ENCODE measurements around the gene UBE2G2. TPM values are rescaled to one million over a fixed set of nuclear protein-coding genes. Genes with fewer than 3 reads are reported as not detected.

Gene UBE2G2
- polyA plus RNA-seq, 1 donor from 2014 or later, result 127 TPM

DNA sequence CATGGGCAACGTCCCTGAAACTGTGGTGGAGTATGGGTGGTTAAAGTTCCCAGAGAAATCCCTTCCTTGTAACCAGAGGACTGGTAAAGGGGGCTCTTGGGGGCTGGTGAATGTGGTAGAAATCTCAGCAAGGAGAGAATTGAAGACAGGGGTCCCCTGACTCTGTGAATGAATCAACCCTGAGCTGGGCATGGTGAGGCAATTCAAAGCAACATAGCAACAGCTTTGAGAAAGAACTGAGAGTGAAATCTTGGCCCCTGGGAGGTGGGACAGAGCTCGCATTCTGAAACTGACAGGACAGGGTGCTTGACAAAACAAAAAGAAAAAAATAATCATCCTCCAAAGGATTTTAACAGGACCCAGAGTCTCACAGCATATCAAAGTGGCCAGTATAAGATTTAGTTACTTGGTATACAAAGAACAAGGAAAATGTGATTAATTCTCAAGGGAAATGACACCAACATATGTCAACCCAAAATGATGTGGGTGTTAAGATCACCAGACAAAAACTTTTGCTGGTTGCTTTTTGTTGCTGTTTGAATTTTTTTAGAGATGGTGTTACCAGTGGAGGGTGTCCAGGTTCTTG is 28.0 kb upstream of the UBE2G2 start:
- H3K9ac ChIP-seq (ENCODE audit: low read length), result no peak overlapping the region
- H3K27me3 ChIP-seq (ENCODE audit: insufficient read depth, low read depth, low read length), result no peaks in the 10 kb centered on the region
- no peak overlapping the region for H3K4me3 ChIP-seq (ENCODE audit: low read length)
- no peaks in the 10 kb centered on the region for H3F3A ChIP-seq (ENCODE audit: insufficient read depth, low read length, poor library complexity, severe bottlenecking)
- H3K9me3 ChIP-seq (ENCODE audit: low read length), result peaks cover 5% of the 10 kb centered on the region
- H4K20me1 ChIP-seq (ENCODE audit: insufficient read depth), result no peaks in the 10 kb centered on the region
- no peak overlapping the region for H3K4me2 ChIP-seq (ENCODE audit: low read length)
- H3K9me2 ChIP-seq (ENCODE audit: insufficient read depth, low read length), result no peaks in the 10 kb centered on the region
- no peaks in the 10 kb centered on the region for H3K79me2 ChIP-seq (replicated peaks; ENCODE audit: insufficient read depth, low read length)
- H3K27ac ChIP-seq (ENCODE audit: low read length), result no peak overlapping the region
- no peak for TF ChIP-seq TAF1 (IDR thresholded peaks at IDR 0.05; ENCODE audit: low read depth)
- TF ChIP-seq EP300 (conservative IDR thresholded peaks at IDR 0.05; ENCODE audit: poor library complexity, severe bottlenecking), result no peak
- TF ChIP-seq, protein P1, sequence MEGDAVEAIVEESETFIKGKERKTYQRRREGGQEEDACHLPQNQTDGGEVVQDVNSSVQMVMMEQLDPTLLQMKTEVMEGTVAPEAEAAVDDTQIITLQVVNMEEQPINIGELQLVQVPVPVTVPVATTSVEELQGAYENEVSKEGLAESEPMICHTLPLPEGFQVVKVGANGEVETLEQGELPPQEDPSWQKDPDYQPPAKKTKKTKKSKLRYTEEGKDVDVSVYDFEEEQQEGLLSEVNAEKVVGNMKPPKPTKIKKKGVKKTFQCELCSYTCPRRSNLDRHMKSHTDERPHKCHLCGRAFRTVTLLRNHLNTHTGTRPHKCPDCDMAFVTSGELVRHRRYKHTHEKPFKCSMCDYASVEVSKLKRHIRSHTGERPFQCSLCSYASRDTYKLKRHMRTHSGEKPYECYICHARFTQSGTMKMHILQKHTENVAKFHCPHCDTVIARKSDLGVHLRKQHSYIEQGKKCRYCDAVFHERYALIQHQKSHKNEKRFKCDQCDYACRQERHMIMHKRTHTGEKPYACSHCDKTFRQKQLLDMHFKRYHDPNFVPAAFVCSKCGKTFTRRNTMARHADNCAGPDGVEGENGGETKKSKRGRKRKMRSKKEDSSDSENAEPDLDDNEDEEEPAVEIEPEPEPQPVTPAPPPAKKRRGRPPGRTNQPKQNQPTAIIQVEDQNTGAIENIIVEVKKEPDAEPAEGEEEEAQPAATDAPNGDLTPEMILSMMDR (IDR thresholded peaks at IDR 0.05; ENCODE audit: poor library complexity, severe bottlenecking), result no peak
- TF ChIP-seq MXI1 (conservative IDR thresholded peaks at IDR 0.05; ENCODE audit: poor library complexity, severe bottlenecking), result no peak
- TF ChIP-seq POLR2AphosphoS5 (IDR thresholded peaks at IDR 0.05), result no peak
- no peak for TF ChIP-seq RAD21 (conservative IDR thresholded peaks at IDR 0.05)
- TF ChIP-seq SMC3 (conservative IDR thresholded peaks at IDR 0.05; ENCODE audit: poor library complexity), result no peak
- TF ChIP-seq EZH2 (IDR thresholded peaks at IDR 0.05; ENCODE audit: borderline replicate concordance, insufficient read depth, low read length, poor library complexity, severe bottlenecking), result no peak
- TF ChIP-seq, protein P2, sequence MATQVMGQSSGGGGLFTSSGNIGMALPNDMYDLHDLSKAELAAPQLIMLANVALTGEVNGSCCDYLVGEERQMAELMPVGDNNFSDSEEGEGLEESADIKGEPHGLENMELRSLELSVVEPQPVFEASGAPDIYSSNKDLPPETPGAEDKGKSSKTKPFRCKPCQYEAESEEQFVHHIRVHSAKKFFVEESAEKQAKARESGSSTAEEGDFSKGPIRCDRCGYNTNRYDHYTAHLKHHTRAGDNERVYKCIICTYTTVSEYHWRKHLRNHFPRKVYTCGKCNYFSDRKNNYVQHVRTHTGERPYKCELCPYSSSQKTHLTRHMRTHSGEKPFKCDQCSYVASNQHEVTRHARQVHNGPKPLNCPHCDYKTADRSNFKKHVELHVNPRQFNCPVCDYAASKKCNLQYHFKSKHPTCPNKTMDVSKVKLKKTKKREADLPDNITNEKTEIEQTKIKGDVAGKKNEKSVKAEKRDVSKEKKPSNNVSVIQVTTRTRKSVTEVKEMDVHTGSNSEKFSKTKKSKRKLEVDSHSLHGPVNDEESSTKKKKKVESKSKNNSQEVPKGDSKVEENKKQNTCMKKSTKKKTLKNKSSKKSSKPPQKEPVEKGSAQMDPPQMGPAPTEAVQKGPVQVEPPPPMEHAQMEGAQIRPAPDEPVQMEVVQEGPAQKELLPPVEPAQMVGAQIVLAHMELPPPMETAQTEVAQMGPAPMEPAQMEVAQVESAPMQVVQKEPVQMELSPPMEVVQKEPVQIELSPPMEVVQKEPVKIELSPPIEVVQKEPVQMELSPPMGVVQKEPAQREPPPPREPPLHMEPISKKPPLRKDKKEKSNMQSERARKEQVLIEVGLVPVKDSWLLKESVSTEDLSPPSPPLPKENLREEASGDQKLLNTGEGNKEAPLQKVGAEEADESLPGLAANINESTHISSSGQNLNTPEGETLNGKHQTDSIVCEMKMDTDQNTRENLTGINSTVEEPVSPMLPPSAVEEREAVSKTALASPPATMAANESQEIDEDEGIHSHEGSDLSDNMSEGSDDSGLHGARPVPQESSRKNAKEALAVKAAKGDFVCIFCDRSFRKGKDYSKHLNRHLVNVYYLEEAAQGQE (IDR thresholded peaks at IDR 0.05; ENCODE audit: borderline replicate concordance), result no peak
- H2AFZ ChIP-seq (ENCODE audit: low read depth, low read length), result no peak overlapping the region
- no peaks in the 10 kb centered on the region for H3K36me3 ChIP-seq (ENCODE audit: insufficient read depth, low read length)

DNA sequence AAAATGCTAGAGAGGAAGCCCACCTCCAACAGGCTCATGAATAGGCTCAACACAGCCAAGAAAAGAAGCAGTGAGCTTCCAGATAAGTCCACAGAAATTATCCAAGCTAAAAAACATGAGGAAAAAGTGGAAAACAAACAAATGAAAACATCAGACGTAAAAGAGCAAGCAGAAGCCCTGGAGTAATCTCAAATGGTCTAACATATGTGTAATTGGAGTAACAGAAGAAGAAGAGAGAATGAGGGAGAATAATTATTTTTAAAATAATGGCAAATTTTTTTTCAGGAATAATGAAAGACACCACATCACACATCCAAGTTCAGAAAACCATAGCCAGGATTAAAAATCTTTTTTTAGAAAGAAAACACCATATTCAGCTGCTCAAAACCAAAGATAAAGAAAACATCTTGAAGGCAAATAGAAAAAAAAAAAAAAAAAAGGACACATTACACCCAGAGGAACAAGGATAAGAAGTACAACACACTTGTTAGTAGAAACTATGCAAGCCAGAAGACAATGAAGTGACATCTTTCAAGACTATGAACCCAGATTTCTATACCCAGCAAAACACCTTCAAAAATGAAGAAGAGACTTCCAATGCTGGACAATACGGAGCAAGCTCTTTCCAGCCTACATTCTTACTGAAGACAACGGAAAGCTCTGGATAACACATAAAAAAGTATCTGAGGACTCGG is 26.9 kb upstream of the UBE2G2 start:
- Histone ChIP-seq H3K36me3 (ENCODE audit: insufficient read depth, low read length) (no peaks in the 10 kb centered on the region), H4K20me1 (ENCODE audit: insufficient read depth) (no peaks in the 10 kb centered on the region), H3K4me3 (ENCODE audit: low read length) (no peak overlapping the region), H3K27ac (ENCODE audit: low read length) (no peak overlapping the region), H3K27me3 (ENCODE audit: insufficient read depth, low read depth, low read length) (no peaks in the 10 kb centered on the region), H3K9ac (ENCODE audit: low read length) (no peak overlapping the region), H3K9me2 (ENCODE audit: insufficient read depth, low read length) (no peaks in the 10 kb centered on the region), H3K9me3 (ENCODE audit: low read length) (peaks cover 5% of the 10 kb centered on the region), H3K4me2 (ENCODE audit: low read length) (no peak overlapping the region), H3K79me2 (replicated peaks; ENCODE audit: insufficient read depth, low read length) (no peaks in the 10 kb centered on the region), H3F3A (ENCODE audit: insufficient read depth, low read length, poor library complexity, severe bottlenecking) (no peaks in the 10 kb centered on the region), H2AFZ (ENCODE audit: low read depth, low read length) (no peak overlapping the region)
- TF ChIP-seq EP300 (conservative IDR thresholded peaks at IDR 0.05; ENCODE audit: poor library complexity, severe bottlenecking), result no peak
- TF ChIP-seq POLR2AphosphoS5 (IDR thresholded peaks at IDR 0.05), result no peak
- TF ChIP-seq TAF1 (IDR thresholded peaks at IDR 0.05; ENCODE audit: low read depth), result no peak

All from neural cell (in vitro differentiated cells).